IMR-90 (cell line): ENCODE results near the gene MMD. TPM values are rescaled to one million over a fixed set of nuclear protein-coding genes. Genes with fewer than 3 reads are reported as not detected.

Source experiments
- ATAC-seq: fragments of 200-7000 bp; cut with Tn5 transposase; 2 replicates; pipeline ENCODE4 v1.9.1; 2020; ENCODE audit warnings: low read depth, mild to moderate bottlenecking, moderate library complexity
- BruUV-seq: library from RNA; stranded (reverse); fragments of 400-500 nt; replicated peaks from 2 replicates; lab custom pipeline; 2021; lab: Mats Ljungman, UMichigan
- CTCF ChIA-PET: fragments of 300-600 bp; formaldehyde crosslinking; extraction: SDS; loops from one replicate; lab custom pipeline; 2021; ENCODE audit warnings: antibody characterized with exemption; lab: Yijun Ruan, JAX
- POLR2A ChIA-PET: fragments of 300-600 bp; sonication (Branson Sonifier 250); formaldehyde crosslinking; loops from one replicate; lab custom pipeline; 2022; ENCODE audit warnings: antibody characterized with exemption; ENCODE audit not compliant: unreplicated experiment; lab: Charles Lee
- DNase-seq: peaks from one replicate; pipeline ENCODE4 v3.0.0; 2013
- H2AFZ ChIP-seq: replicated peaks from 2 replicates; pipeline ENCODE3; 2013; ENCODE audit warnings: low read length, mild to moderate bottlenecking; ENCODE audit not compliant: poor library complexity
- H2AK5ac ChIP-seq: 2 replicates; pipeline ENCODE4 v1.6.1; 2013; ENCODE audit warnings: low read depth, low read length, inconsistent platforms
- H2AK9ac ChIP-seq: replicated peaks from 2 replicates; pipeline ENCODE3; 2013; ENCODE audit warnings: mild to moderate bottlenecking, low read depth, low read length, moderate library complexity; ENCODE audit not compliant: poor library complexity
- H2BK120ac ChIP-seq: 2 replicates; pipeline ENCODE4 v1.6.1; 2013; ENCODE audit warnings: low read depth, low read length, inconsistent platforms
- H2BK15ac ChIP-seq: 3 replicates; pipeline ENCODE4 v1.6.1; 2013; ENCODE audit warnings: low read depth, low read length, inconsistent platforms
- H2BK20ac ChIP-seq: 2 replicates; pipeline ENCODE4 v1.6.1; 2013; ENCODE audit warnings: low read depth, mild to moderate bottlenecking, inconsistent platforms, low read length, moderate library complexity
- H2BK5ac ChIP-seq: 2 replicates; pipeline ENCODE4 v1.6.1; 2013; ENCODE audit warnings: mild to moderate bottlenecking, low read depth, low read length, inconsistent platforms; ENCODE audit not compliant: poor library complexity, severe bottlenecking
- H3K14ac ChIP-seq: replicated peaks from 2 replicates; pipeline ENCODE4 v1.6.1; 2013; ENCODE audit warnings: low read depth, low read length, inconsistent platforms
- H3K18ac ChIP-seq: 2 replicates; pipeline ENCODE4 v1.6.1; 2013; ENCODE audit warnings: low read depth, low read length, control low read depth
- H3K23ac ChIP-seq: 2 replicates; pipeline ENCODE4 v1.6.1; 2013; ENCODE audit warnings: low read depth, low read length, inconsistent platforms
- H3K27ac ChIP-seq: 2 replicates; pipeline ENCODE4 v1.5.1; 2013; ENCODE audit warnings: mild to moderate bottlenecking, control low read depth, low read length; ENCODE audit not compliant: insufficient read depth
- H3K27me3 ChIP-seq: 2 replicates; pipeline ENCODE4 v1.6.1; 2013; ENCODE audit warnings: low read length; ENCODE audit not compliant: control insufficient read depth, insufficient read depth
- H3K36me3 ChIP-seq: 2 replicates; pipeline ENCODE4 v1.6.1; 2013; ENCODE audit warnings: low read length, mixed read lengths; ENCODE audit not compliant: control insufficient read depth, insufficient read depth
- H3K4ac ChIP-seq: 2 replicates; pipeline ENCODE4 v1.6.1; 2013; ENCODE audit warnings: low read depth, low read length, inconsistent platforms
- H3K4me1 ChIP-seq: 2 replicates; pipeline ENCODE4 v1.6.1; 2013; ENCODE audit warnings: low read length, mixed read lengths; ENCODE audit not compliant: control insufficient read depth, insufficient read depth
- H3K4me2 ChIP-seq: 2 replicates; pipeline ENCODE4 v1.6.1; 2013; ENCODE audit warnings: low read depth, mild to moderate bottlenecking, control low read depth, low read length, moderate library complexity
- H3K4me3 ChIP-seq: 2 replicates; pipeline ENCODE4 v1.5.1; 2013; ENCODE audit warnings: low read depth, mild to moderate bottlenecking, control low read depth, low read length, moderate library complexity; ENCODE audit not compliant: insufficient read depth
- H3K56ac ChIP-seq: 2 replicates; pipeline ENCODE4 v1.6.1; 2013; ENCODE audit warnings: low read length, inconsistent platforms; ENCODE audit not compliant: insufficient read depth; ENCODE audit errors: extremely low read depth
- H3K79me1 ChIP-seq, 2 experiments: 2 replicates each; pipeline ENCODE4 v1.6.1; 2013; ENCODE audit warnings: low read length in 2 of 2, inconsistent platforms in 1 of 2, low read depth in 1 of 2
- H3K9ac ChIP-seq: 2 replicates; pipeline ENCODE4 v1.6.1; 2013; ENCODE audit warnings: low read depth, low read length, control low read depth
- H3K9me1 ChIP-seq: 2 replicates; pipeline ENCODE4 v1.6.1; 2013; ENCODE audit warnings: low read length, inconsistent platforms; ENCODE audit not compliant: insufficient read depth
- H3K9me3 ChIP-seq: 2 replicates; pipeline ENCODE4 v1.6.1; 2013; ENCODE audit warnings: low read length; ENCODE audit not compliant: control insufficient read depth, insufficient read depth
- H4K20me1 ChIP-seq: 2 replicates; pipeline ENCODE4 v1.6.1; 2013; ENCODE audit warnings: low read length, inconsistent platforms; ENCODE audit not compliant: insufficient read depth
- H4K5ac ChIP-seq: 2 replicates; pipeline ENCODE4 v1.6.1; 2013; ENCODE audit warnings: mild to moderate bottlenecking, low read depth, low read length, control low read depth
- H4K8ac ChIP-seq, 2 experiments: 2 replicates each; pipeline ENCODE4 v1.6.1; 2013; ENCODE audit warnings: low read depth in 2 of 2, low read length in 2 of 2, control low read depth in 1 of 2, inconsistent platforms in 1 of 2
- H4K91ac ChIP-seq: 2 replicates; pipeline ENCODE4 v1.6.1; 2013; ENCODE audit warnings: low read depth, low read length, inconsistent platforms; ENCODE audit not compliant: insufficient read depth
- BHLHE40 ChIP-seq: fragments of 150-350 bp; IDR thresholded peaks from 2 replicates; pipeline ENCODE4 v1.6.1; 2016; ENCODE audit warnings: mild to moderate bottlenecking, low read depth, low read length
- MAFK ChIP-seq: IDR thresholded peaks from 2 replicates; pipeline ENCODE4 v1.6.1; 2012; ENCODE audit warnings: low read depth, low read length, improper control_type of control experiment
- USF2 ChIP-seq: fragments of 150-350 bp; IDR thresholded peaks from 2 replicates; pipeline ENCODE4 v1.6.1; 2017; ENCODE audit warnings: mild to moderate bottlenecking, antibody characterized with exemption, low read length, low read depth
- WGBS, 2 experiments: methylation state at CpG; one replicate each; pipeline versions ENCODE4 v1.1.5 to v1.1.7; 2013; ENCODE audit warnings: missing lambda C conversion rate in 2 of 2; ENCODE audit not compliant: insufficient read length in 1 of 2; ENCODE audit errors: extremely low coverage in 2 of 2; 5-methylcytosine and 5-hydroxymethylcytosine counted together
- dilution Hi-C: fragments of 300-500 bp; cut with HindIII; formaldehyde crosslinking; loops from one replicate; pipeline ENCODE4 v1.14.3; 2018; ENCODE audit warnings: low sequenced_read_pairs; ENCODE audit not compliant: unreplicated experiment
- in situ Hi-C: fragments of 300-500 bp; cut with MboI; formaldehyde crosslinking; loops from 3 replicates; pipeline ENCODE4 v1.14.3; 2019; ENCODE audit warnings: low sequenced_read_pairs, inconsistent platforms, mixed read lengths
- intact Hi-C: fragments of 100-400 bp; cut with micrococcal nuclease; formaldehyde crosslinking; loops from 2 replicates; pipeline ENCODE4 v1.10.0; 2022
- polyA plus RNA-seq, 3 experiments: library from polyadenylated mRNA; depleted of rRNA; stranded (reverse); fragments of >200 nt; gene quantifications; 2 replicates each; pipeline ENCODE4 v1.2.3, GENCODE V29; 2012; ENCODE audit warnings: low replicate concordance in 1 of 3
- total RNA-seq: library from RNA; depleted of rRNA; stranded (reverse); fragments of >200 nt; gene quantifications from 2 replicates; pipeline ENCODE4 v1.2.3, GENCODE V29; 2012

MMD gene
- total and polyA plus RNA-seq, 2 of the 4 experiments (the other 2 are of a cell fraction), result 6.3 to 7.0 TPM

GRCh38 chr17:55442953-55443683 is 21.5 kb upstream of the MMD start (continued):
- no peak for TF ChIP-seq MAFK
- no peak for TF ChIP-seq BHLHE40

GRCh38 chr17:55442462-55442861 is 20.8 kb upstream of the MMD start:
- dilution Hi-C loops (no loop called here), intact Hi-C loops (no loop called here), in situ Hi-C loops (no loop called here)
- no peaks in the 10 kb centered on the region for H3K27me3 ChIP-seq
- H2AK9ac ChIP-seq, result no peak overlapping the region
- WGBS, 2 experiments, result 65% methylated on average over 3 of the region's 5 CpGs; no CpG with 5 or more reads in 1 of the 2 experiments
- no peaks in the 10 kb centered on the region for H3K9me3 ChIP-seq
- ATAC-seq, result no peak
- TF ChIP-seq USF2, result no peak
- H3K14ac ChIP-seq, result peak overlapping the region; percentile 60
- no peak overlapping the region for H3K56ac ChIP-seq
- no peak for DNase-seq
- no peak overlapping the region for H2BK5ac ChIP-seq
- no peak overlapping the region for H3K9ac ChIP-seq
- ChIA-PET POLR2A (interaction anchor here (0.6 kb wide), 1 partner anchor 10 kb away, joined by 3 read pairs; no protein-coding TSS in a partner anchor), CTCF (no interaction called here)
- H2BK15ac ChIP-seq, result peak overlapping the region; percentile 47; the same call in 1 of the 3 replicates
- no peaks in the 10 kb centered on the region for H3K36me3 ChIP-seq
- no peak overlapping the region for H3K4me3 ChIP-seq
- H3K4ac ChIP-seq, result peak overlapping the region; percentile 30; the same call in 1 of the 2 replicates
- no peaks in the 10 kb centered on the region for H3K79me1 ChIP-seq
- H4K5ac ChIP-seq, result peak overlapping the region; percentile 3; the same call in 1 of the 2 replicates
- no peak overlapping the region for H2AFZ ChIP-seq
- peak overlapping the region; percentile 71; the same call in 1 of the 2 replicates for H2BK120ac ChIP-seq
- BruUV-seq, result no TSS peak
- peak overlapping the region; percentile 57 for H2BK20ac ChIP-seq
- H4K91ac ChIP-seq, result peak overlapping the region; percentile 14; the same call in 1 of the 2 replicates
- no peak overlapping the region for H3K4me2 ChIP-seq
- H4K20me1 ChIP-seq, result no peaks in the 10 kb centered on the region
- H2AK5ac ChIP-seq, result peak overlapping the region; percentile 2
- H3K9me1 ChIP-seq, result peaks cover 12% of the 10 kb centered on the region
- H3K23ac ChIP-seq, result 0 out of 2 replicates have a peak overlapping the region, but pooled peaks have one; percentile 15
- peak overlapping the region; percentile 76; the same call in 1 of the 2 replicates for H3K18ac ChIP-seq
- H3K4me1 ChIP-seq, result peaks cover 18% of the 10 kb centered on the region
- peak overlapping the region; percentile 13; the same call in 1 of the 2 replicates for H3K27ac ChIP-seq
- 0 out of 4 replicates have a peak overlapping the region, but pooled peaks of 1 of the 2 experiments have one; percentile 14 for H4K8ac ChIP-seq
